SK-N-DZ (cell line): ENCODE results near the gene MSH6. TPM values are rescaled to one million over a fixed set of nuclear protein-coding genes. Genes with fewer than 3 reads are reported as not detected.

Experiments
- DNase-seq: peaks from one replicate; pipeline ENCODE4 v3.0.0-alpha.2; 2015; ENCODE audit warnings: low spot score
- polyA plus RNA-seq, 2 experiments: library from polyadenylated mRNA; depleted of rRNA; stranded (reverse); fragments of >200 nt; gene quantifications; 2 replicates each; pipeline ENCODE4 v1.2.3, GENCODE V29; 2014

MSH6 gene, protein sequence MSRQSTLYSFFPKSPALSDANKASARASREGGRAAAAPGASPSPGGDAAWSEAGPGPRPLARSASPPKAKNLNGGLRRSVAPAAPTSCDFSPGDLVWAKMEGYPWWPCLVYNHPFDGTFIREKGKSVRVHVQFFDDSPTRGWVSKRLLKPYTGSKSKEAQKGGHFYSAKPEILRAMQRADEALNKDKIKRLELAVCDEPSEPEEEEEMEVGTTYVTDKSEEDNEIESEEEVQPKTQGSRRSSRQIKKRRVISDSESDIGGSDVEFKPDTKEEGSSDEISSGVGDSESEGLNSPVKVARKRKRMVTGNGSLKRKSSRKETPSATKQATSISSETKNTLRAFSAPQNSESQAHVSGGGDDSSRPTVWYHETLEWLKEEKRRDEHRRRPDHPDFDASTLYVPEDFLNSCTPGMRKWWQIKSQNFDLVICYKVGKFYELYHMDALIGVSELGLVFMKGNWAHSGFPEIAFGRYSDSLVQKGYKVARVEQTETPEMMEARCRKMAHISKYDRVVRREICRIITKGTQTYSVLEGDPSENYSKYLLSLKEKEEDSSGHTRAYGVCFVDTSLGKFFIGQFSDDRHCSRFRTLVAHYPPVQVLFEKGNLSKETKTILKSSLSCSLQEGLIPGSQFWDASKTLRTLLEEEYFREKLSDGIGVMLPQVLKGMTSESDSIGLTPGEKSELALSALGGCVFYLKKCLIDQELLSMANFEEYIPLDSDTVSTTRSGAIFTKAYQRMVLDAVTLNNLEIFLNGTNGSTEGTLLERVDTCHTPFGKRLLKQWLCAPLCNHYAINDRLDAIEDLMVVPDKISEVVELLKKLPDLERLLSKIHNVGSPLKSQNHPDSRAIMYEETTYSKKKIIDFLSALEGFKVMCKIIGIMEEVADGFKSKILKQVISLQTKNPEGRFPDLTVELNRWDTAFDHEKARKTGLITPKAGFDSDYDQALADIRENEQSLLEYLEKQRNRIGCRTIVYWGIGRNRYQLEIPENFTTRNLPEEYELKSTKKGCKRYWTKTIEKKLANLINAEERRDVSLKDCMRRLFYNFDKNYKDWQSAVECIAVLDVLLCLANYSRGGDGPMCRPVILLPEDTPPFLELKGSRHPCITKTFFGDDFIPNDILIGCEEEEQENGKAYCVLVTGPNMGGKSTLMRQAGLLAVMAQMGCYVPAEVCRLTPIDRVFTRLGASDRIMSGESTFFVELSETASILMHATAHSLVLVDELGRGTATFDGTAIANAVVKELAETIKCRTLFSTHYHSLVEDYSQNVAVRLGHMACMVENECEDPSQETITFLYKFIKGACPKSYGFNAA (N-terminal part only)
- polyA plus RNA-seq (2014; cell fraction: cytosol; rRNA removed) = 63.3 and 66.0 TPM in 2 replicates
- polyA plus RNA-seq (2014; cell fraction: nucleus; rRNA removed) = 40.2 and 45.6 TPM in 2 replicates

DNA sequence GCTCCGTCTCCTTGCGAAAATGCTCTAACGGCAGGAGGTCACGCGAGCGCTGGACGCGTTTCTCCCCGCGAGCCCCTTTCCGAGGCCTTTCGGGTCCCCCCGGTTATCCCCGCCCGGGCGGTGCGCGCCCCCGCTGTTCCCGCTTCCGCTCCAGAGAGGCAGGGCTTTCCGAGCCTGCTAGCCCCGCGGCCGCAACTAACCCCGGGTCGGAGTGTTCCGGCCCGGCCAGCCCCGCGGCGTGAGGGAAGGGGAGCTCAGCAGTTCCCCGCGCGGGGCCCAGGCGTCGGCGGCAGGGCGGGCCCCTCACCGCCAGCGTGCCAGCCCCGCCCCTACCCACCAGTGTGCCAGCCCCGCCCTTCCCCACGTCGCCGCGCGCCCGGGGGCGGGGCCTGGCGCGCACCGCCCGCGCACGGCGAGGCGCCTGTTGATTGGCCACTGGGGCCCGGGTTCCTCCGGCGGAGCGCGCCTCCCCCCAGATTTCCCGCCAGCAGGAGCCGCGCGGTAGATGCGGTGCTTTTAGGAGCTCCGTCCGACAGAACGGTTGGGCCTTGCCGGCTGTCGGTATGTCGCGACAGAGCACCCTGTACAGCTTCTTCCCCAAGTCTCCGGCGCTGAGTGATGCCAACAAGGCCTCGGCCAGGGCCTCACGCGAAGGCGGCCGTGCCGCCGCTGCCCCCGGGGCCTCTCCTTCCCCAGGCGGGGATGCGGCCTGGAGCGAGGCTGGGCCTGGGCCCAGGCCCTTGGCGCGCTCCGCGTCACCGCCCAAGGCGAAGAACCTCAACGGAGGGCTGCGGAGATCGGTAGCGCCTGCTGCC, at the start of gene MSH6:
MSH6 (plus strand) TSS at position 475 of the 815 bp plus-strand sequence; CDS start at position 564, 89 bp downstream.
- DNase-seq = peak; percentile 88

DNA sequence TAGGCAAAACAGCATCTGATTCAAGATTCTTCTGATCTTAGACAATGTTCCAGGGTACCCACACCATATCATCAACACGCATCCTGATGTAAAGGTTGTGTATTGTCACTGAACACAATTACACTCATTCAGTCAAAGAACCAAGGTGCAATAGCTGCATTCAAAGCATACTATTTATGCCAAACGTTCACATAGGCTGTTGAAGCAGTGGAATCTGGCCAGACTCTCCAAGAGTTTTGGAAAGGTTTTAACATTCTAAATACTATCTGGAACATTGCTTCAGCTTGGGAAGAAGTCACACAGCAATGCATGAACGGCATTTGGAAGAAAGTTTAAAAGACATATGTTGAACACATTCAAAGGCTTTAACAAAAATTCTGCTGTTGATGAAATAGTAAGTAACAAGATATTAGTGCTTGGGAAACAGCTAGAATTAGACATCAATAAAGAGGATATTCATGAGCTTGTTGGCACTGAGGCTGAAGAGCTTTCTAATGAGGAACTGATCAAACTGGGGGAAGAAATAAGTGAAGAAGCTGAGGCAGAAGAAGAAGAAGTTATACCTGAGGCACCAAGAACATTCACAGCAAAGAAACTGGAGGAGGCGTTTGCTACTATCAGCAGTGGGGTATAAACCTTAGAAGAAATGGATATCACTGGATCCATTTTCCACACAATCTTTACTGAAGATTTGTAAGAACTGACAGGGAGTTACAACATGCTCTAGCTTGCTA, 47.6 kb upstream of the MSH6 start:
- DNase-seq = no peak

DNA sequence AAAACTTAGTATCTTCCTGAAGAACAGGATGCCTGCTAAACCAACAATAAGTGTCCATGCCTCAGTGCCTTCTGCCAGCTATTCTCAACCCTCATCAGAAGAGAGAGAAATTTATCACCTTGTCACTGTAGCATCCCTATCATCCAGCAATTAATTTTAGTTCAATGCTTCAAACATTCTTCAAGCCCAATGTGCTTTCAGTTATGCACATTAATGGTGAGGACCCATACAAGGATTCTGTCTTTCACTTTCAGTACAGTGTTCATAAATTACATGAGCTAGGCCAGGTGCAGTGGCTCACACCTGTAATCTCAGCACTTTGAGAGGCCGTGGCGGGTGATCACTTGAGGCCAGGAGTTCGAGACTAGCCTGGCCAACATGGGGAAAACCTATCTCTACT, 47.0 kb upstream of the MSH6 start:
- no peak for DNase-seq

DNA sequence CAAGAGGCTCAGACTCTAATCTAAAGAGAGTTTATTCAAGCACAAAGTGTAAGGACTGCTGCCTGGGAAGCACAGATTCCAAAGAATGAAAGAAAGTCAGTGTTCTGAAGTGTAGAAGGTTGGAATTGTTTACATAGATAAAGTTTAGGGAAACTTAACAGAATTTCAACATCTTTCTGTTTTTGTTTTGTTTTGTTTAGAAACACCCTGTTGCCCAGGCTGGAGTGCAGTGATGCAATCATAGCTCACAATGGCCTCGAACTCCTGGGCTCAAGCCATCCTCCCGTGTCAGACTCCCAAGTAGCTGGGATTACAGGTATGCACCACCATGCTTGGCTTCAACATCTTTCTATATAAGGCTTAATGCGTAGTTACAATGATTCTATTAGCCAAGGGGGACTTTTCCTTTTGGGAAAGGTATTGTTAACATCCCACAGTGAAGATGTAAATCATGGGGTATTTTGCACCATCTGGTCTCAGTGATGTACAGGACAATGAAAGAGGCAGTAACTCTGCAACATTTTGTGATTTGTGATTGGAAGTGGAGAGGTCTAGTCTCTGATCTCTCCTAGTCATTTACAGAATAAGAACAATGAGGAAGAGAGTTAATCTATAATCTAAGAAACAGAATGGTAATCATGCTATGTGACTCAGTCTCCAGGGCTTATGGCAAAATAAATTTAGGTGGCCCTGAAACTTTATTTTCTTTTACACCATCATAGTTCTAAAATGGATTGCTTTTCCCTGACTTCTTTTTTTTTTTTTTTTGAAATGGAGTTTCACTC, 45.6 kb upstream of the MSH6 start:
- no peak for DNase-seq

DNA sequence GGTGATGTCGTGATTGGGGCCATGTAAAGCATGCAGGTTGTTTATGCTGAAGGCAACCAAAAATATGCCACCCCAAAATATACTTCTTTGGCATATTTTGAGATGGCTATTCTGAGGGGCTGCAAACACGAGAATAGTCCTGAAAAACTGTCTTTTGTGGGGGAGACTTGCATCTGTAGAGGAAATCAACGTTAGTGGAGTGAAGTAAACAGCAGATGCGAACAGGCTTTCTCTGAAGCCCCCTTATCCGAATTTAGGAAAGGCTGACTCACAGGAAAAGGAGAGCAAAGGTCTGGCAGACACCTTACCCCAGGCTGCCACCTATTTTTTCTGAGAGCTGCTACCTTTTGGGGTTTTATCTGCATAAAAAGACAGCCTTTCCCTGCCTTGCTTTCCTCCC, 44.6 kb upstream of the MSH6 start:
- DNase-seq = no peak

DNA sequence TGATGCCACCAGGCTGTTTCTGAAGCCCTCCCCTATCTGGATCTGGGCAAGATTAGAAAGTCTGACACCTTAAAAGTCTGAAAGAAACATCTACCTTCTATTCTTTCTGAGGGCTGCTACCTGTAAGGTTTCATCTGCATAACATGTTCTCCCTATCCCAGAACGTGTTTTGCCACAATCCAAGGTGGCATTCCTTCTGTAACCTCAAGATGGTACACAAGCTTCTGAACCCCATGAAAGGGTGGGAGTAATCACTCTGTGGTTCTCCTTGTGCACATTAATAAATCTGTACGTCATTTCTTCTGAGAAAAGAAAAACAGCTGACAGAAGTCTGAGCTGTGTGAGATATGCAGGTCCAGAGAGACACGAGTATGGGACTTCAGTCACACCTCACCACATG, 41.8 kb upstream of the MSH6 start:
- DNase-seq = no peak

DNA sequence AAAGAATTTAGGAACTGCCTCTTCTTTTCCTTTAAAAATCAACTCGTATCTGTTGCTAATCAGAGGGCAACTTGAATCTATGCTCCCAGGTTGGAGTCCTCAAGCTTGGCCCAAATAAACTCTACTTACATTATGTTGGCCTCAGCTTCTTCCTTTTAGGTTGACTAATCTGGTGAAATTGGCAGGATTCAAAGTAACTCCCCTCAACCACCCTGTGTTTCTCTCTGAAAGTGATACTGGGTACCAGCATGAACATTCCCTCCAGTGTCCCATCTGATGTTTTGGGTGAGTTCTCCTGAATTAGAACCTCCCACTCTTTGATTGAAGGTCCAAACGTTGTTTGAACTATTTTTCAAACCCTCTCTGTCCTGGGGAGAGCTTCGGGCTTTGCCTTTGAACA, 41.3 kb upstream of the MSH6 start:
- DNase-seq = no peak

DNA sequence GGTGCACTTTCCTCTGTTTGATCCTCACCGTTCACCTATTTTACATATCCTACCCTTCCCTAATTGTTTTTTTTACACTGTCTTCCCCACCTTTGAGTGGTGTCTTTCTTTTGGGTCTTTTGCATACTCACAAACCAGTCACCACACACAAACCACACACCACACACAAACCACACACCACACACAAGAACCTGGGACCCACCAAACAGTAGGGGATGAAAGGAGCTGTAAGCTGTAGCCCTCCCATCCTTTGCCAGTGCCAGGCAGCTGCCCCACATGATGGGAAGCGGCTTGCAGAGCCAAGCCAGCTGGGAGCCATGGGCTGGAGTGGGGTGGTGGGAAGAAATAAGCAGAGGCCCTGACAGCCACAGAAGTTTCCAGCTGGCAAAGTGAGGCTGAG, 38.9 kb upstream of the MSH6 start:
- no peak for DNase-seq

DNA sequence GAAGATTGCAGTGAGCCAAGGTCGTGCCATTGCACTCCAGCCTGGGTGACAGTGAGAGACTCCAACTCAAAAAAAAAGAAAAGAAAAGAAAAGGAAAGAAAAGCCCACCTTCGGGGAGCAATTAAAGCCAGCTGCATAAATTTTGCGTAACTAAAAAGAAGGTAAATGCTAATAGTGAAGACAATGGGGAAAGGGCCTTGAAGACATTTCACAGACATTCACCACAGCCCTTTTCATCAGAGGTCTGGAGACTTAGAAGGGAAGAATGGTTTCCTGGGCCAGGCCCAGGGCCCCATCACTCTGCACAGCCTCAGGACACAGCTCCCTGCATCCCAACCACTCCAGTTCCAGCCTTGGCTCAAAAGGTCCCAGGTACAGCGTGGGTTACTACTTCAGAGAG, 35.1 kb upstream of the MSH6 start:
- no peak for DNase-seq

DNA sequence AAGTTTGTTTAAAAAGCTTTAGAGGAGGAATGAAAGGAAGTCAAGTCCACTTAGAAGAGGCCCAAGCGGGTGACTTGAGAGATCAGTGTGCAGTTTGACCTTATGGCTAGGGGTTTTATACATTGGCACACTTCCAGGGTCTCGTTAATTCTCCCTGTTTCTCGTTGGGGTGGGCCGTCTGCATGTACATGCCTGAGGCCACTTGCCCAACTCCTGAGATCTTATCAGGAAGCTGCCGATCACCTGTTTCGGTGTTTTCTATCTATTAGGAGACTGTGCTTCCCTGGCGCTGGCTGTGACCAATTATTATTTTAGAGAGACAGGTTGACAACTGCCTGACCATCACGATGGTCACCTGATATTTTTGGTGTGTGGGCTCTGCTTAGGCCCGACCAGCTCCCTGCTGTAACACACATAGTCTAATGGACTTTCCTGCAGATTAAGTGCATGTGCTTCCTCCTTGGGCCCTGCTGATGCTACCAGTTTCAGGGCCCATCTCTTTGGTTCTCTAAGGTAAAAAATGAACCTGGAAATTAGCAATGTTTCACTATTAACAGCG, 31.0 kb upstream of the MSH6 start:
- no peak for DNase-seq

DNA sequence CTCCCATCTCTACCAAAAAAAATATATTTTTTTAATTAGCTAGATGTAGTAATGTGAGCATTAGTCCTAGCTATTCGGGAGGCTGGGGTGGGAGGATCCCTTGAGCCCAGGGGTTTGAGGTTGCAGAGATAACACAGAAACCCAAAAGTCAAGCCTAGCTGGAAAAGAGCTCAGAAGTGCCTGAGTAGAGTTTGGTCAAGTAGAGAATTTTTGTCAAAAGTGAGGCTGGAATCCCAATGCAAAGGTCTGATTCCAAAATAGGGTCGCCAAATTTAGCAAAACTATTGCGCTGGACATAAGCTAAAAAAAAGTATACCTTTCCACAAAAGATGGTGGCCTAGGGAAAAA, 15.5 kb upstream of the MSH6 start:
- no peak for DNase-seq

DNA sequence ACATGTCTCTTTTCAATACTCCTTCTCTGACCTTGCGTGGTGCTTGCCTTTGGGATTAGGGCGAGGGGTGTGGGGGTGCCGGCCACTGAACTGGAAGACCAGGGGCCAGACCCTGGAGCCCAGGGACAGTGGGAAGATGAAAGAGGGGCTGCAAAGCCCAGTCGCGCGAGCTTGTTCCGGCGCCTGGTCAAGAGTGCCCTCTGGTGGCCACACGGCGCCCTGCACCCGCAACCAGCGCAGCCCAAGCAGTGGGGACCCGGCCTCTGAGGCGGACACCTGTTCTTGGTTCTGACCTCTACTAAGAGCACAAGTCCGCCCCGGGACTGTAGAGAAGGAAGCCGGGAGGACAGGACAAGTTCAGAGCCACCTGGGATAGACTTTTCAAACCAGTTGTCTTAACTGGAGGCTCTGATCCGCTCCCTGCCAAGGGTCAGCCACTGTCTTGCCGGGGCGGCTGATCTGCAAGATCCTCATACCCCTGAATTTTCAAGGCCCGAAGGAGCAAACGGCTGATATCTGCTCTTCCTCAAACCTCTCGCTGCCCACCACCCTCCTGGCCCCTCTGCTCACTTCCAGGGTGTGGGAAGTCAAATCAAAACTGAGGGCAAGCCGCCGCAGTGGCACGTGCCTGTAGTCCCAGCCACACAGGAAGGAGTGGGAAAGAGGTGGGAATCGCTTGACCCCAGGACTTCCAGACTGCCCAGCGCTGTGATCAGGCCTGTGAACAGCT, 14.9 kb upstream of the MSH6 start:
- peak; percentile 53 for DNase-seq

DNA sequence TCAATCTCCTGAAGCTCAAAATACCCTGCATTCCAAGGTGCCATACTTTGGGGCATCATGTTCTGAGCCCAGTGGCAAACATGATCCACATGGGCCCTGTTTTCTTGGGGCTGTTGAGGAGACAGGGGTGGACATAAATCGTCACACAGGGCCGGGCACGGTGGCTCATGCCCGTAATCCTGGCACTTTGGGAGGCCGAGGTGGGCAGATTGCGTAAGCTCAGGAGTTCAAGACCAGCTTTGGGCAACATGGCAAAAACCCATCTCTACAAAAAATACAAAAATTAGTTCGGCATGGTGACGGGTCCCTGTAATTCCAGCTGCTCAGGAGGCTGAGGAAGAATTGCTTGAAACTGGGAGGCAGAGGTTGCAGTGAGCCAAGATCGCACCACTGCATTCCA, 13.6 kb upstream of the MSH6 start:
- no peak for DNase-seq

DNA sequence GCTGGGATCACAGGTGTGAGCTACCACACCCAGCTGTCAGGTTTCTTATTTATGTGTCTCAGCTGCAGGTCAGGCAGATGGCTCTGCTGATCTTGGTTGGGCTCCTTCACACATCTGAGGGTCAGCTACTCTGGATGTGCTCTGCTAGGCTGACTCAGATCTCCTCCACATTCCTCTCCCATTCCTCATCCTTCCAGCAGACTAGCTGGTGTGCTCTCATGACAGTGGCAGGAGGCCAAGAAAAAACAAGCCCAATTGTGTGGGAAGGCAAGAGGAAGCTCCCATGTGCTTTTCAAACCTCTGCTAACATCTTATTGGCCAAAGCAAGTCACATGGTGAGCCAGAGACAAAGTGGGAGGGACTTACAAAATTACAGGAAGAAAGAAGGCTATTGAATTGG, 11.7 kb upstream of the MSH6 start:
- no peak for DNase-seq

DNA sequence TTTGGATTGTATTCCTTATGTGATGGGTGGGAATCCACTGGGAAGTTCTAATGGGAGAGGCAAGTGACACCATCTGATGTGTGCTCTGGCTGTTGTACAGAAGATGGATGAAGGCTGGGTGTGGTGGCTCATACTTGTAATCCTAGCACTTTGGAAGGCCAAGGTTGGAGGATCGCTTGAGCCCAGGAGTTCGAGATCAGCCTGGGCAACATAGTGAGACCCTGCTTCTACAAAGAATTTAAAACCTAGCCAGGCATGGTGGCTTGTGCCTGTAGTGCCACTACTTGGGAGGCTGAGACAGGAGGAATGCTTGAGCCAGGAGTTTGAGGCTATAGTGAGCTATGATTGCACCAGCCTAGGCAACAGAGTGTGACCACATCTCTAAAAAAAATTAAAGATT, 10.6 kb upstream of the MSH6 start:
- no peak for DNase-seq

DNA sequence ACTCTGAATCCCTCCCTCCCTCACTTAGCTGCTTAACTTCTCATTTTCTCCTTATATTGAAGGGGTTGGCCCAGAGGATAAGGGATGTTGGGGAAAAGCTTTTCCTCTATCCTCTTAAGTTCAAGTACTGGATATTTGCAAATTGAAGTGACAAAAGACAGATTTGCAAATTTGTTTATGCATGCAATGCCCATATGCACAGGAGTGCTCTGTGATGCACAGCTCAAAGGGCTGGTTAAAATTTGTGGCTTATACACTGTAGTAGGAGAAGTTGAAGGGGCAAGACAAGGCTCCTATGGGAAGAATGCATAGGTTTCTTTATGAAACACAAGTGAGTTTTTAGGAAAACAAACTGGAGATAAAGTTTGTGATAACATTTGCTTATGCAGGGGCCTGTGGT, 8.4 kb upstream of the MSH6 start:
- DNase-seq = no peak

DNA sequence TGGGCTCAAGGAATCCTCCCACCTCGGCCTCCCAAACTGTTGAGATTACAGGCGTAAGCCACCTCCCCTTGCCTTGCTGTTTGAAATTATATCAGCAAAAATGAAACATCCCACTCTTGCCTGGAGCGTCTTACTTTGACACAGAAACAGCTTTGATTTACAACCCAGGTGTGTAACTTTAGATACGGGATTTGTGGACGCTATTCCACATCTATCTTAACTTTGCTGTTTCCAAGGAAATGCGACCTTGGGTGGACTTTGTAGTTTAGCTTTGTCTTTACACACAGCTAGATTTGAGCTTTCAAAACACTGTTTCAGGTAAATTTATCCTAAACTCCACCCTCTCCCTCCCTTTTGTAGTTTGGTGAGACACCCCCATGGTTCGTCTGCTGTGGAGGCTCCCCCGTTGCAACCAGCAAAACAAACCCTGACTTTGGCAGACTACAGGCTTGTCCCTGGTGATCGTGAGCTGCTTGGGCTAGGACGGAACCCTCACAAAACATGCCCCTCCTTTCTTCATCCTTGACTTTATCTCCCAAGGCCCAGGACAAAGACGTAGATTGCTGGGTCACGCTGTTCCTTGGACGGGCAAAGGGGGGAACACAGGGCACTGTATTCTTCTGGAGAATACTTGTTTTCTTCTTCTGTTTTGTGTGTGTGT, 5.5 kb upstream of the MSH6 start:
- DNase-seq = no peak
